Uterus (tissue), 2 donors: ENCODE results near the gene ADIPOQ.

ENCODE experiments used
- CTCF ChIP-seq, 4 experiments: fragments of 200-600 bp in 2 of 4; fragments of 450-650 bp in 2 of 4; sonication (generic) in 2 of 4; IDR thresholded peaks; one replicate each; pipeline ENCODE4 v1.5.1; 2016 to 2019; ENCODE audit warnings: antibody characterized with exemption in 4 of 4, mild to moderate bottlenecking in 2 of 4, moderate library complexity in 1 of 4
- POLR2A ChIP-seq, 2 donors: fragments of 450-650 bp; IDR thresholded peaks; one replicate each; pipeline ENCODE4 v1.6.1; 2016; ENCODE audit warnings: antibody characterized with exemption in 2 of 2, mild to moderate bottlenecking in 1 of 2, moderate library complexity in 1 of 2

- TF ChIP-seq POLR2A (IDR thresholded peaks at IDR 0.05) (no peak), CTCF (IDR thresholded peaks at IDR 0.05) (no peak)
These were observed 12.4 kb downstream of the ADIPOQ start for GRCh38 chr3:186854954-186855353.
